ENCODE data around the gene ZSWIM4. TPM values are rescaled to one million over a fixed set of nuclear protein-coding genes. Genes with fewer than 3 reads are reported as not detected.

The ZSWIM4 gene
- total and polyA plus RNA-seq, 2 experiments from 2014 or later, result 13.0 to 29.8 TPM

- no peaks in the 10 kb centered on the region for H3K27me3 ChIP-seq
- H3K36me3 ChIP-seq, result no peaks in the 10 kb centered on the region
- H3K27ac ChIP-seq, result peak overlapping the region; percentile 90
- H3K4me1 ChIP-seq (ENCODE audit: low read depth), result peaks cover 35% of the 10 kb centered on the region
- H3K9me3 ChIP-seq (ENCODE audit: low read depth), result no peaks in the 10 kb centered on the region
- TF ChIP-seq, protein P1, sequence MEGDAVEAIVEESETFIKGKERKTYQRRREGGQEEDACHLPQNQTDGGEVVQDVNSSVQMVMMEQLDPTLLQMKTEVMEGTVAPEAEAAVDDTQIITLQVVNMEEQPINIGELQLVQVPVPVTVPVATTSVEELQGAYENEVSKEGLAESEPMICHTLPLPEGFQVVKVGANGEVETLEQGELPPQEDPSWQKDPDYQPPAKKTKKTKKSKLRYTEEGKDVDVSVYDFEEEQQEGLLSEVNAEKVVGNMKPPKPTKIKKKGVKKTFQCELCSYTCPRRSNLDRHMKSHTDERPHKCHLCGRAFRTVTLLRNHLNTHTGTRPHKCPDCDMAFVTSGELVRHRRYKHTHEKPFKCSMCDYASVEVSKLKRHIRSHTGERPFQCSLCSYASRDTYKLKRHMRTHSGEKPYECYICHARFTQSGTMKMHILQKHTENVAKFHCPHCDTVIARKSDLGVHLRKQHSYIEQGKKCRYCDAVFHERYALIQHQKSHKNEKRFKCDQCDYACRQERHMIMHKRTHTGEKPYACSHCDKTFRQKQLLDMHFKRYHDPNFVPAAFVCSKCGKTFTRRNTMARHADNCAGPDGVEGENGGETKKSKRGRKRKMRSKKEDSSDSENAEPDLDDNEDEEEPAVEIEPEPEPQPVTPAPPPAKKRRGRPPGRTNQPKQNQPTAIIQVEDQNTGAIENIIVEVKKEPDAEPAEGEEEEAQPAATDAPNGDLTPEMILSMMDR (IDR thresholded peaks at IDR 0.05; ENCODE audit: low read depth, low read length), result no peak
- DNase-seq (ENCODE audit: low read depth in 1 of 2, low spot score in 1 of 2), result peak; percentile 42 to 74
- H3K4me3 ChIP-seq, result peak overlapping the region; percentile 94
These were observed 48.1 kb downstream of the ZSWIM4 start for GRCh38 chr19:13843104-13843921.

DNA sequence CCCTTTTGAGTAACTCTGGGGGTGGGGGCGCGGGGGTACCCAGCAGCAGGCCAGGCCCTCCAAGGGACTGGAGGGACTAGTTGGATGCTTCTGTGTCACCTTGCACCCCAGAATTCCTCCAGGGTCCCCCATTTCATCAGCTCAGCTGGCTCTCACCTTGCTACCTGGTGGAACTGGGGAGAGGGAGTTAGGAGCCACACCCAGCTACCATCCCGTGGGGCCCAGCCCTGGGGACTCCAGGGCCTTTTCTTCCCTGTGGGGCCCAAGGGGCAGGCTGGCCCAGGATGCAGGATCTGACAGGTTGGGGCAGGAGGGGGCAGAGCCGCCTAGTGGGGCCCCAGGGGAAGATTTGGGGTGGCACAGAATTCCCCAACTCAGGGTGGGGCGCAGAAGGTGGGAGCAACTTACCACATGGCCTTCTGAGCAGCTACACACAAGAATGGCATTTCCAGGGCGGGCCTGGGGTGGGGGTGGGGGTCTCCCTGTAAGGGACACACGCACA, 48.9 kb downstream of the ZSWIM4 start:
- H3K4me1 ChIP-seq (ENCODE audit: low read depth), result peaks cover 37% of the 10 kb centered on the region
- H3K36me3 ChIP-seq, result no peaks in the 10 kb centered on the region
- H3K27me3 ChIP-seq, result no peaks in the 10 kb centered on the region
- H3K4me3 ChIP-seq, result no peak overlapping the region
- DNase-seq (ENCODE audit: low read depth in 1 of 2, low spot score in 1 of 2), result no peak
- peak overlapping the region; percentile 90 for H3K27ac ChIP-seq
- no peaks in the 10 kb centered on the region for H3K9me3 ChIP-seq (ENCODE audit: low read depth)
- TF ChIP-seq, protein P1 (IDR thresholded peaks at IDR 0.05; ENCODE audit: low read depth, low read length), result no peak

DNA sequence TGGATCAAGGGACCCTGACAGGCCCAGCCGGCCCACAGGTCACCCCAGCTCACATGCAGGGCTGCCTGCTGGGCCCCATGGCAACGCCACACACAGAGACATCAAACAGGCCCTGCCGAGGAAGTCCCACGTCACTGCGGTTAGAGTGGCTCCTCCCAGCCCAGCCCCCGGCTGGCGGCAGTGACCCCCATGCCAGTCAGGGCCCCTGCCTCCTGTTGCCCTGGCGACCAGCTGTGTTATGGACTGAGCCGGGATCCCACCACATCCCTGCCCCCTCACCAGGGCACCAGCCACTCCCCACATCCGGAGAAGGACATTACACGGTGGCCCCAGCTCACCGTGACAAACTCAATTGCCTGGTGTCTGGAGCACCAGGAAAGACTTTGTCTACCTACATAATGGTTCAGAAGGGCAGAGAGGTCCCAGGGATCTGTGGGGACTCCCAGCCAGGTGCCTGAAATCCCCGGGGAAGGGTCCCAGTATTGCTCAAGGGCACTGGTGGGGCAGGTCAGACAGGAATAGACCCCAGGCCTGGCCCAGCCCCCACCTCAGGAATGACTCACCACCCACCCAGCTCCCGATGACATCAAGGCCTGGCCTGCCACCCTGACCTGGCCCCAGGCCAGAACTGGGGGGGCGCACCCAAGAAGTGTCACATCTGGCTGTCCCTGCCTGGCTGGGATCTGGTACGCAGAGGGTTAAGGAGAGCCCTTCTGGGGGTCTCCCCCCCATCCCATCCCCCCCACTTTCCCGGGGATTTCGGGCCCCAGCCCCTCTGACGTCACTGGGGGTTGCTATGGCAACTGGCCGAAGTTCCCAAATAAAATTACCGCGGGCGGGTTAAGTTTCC, 51.5 kb downstream of the ZSWIM4 start:
- Histone ChIP-seq H3K27me3 (no peaks in the 10 kb centered on the region), H3K4me3 (peak overlapping the region; percentile 41), H3K36me3 (no peaks in the 10 kb centered on the region), H3K27ac (peak overlapping the region; percentile 99), H3K9me3 (ENCODE audit: low read depth) (no peaks in the 10 kb centered on the region), H3K4me1 (ENCODE audit: low read depth) (peaks cover 30% of the 10 kb centered on the region)
- DNase-seq (ENCODE audit: low read depth in 1 of 2, low spot score in 1 of 2), result peak; percentile 91 to 95
- TF ChIP-seq, protein P1 (IDR thresholded peaks at IDR 0.05; ENCODE audit: low read depth, low read length), result no peak

- H3K4me1 ChIP-seq (ENCODE audit: low read depth), result peaks cover 28% of the 10 kb centered on the region
- H3K27me3 ChIP-seq, result no peaks in the 10 kb centered on the region
- TF ChIP-seq, protein P1 (IDR thresholded peaks at IDR 0.05; ENCODE audit: low read depth, low read length), result peak; percentile 23
- no peaks in the 10 kb centered on the region for H3K9me3 ChIP-seq (ENCODE audit: low read depth)
- peak overlapping the region; percentile 41 for H3K4me3 ChIP-seq
- peak; percentile 91 to 97 for DNase-seq (ENCODE audit: low read depth in 1 of 2, low spot score in 1 of 2)
- H3K27ac ChIP-seq, result peak overlapping the region; percentile 99
- no peaks in the 10 kb centered on the region for H3K36me3 ChIP-seq
These were observed 52.4 kb downstream of the ZSWIM4 start for GRCh38 chr19:13847407-13848339.

- TF ChIP-seq, protein P1 (IDR thresholded peaks at IDR 0.05; ENCODE audit: low read depth, low read length), result no peak
- no peak for DNase-seq (ENCODE audit: low read depth in 1 of 2, low spot score in 1 of 2)
- Histone ChIP-seq H3K9me3 (ENCODE audit: low read depth) (no peaks in the 10 kb centered on the region), H3K4me3 (no peak overlapping the region), H3K36me3 (no peaks in the 10 kb centered on the region), H3K4me1 (ENCODE audit: low read depth) (peaks cover 24% of the 10 kb centered on the region), H3K27ac (no peak overlapping the region), H3K27me3 (no peaks in the 10 kb centered on the region)
These were observed 53.1 kb downstream of the ZSWIM4 start for GRCh38 chr19:13848340-13848677.
